Peyer's patch (tissue), 4 donors: ENCODE measurements around the gene RHEBL1. TPM values are rescaled to one million over a fixed set of nuclear protein-coding genes. Genes with fewer than 3 reads are reported as not detected.

ENCODE experiments used
- DNase-seq, 3 donors: peaks; one replicate each; pipeline ENCODE4 v3.0.0-alpha.2; 2017 to 2019
- H3K27ac ChIP-seq, 4 donors: fragments of 200-600 bp; sonication (generic); one replicate each; pipeline ENCODE4 v1.5.1; 2016 to 2019
- H3K27me3 ChIP-seq, 2 donors: fragments of 200-600 bp; sonication (generic); one replicate each; pipeline ENCODE4 v1.5.1; 2019
- H3K36me3 ChIP-seq, 3 donors: fragments of 200-600 bp; sonication (generic); one replicate each; pipeline ENCODE4 v1.5.1; 2016 to 2019
- H3K4me1 ChIP-seq, 4 donors: fragments of 200-600 bp; sonication (generic); one replicate each; pipeline ENCODE4 v1.5.1; 2016 to 2019
- H3K4me3 ChIP-seq, 4 donors: fragments of 200-600 bp; sonication (generic); 1 replicate in 3 of 4; 2 replicates in 1 of 4; pipeline ENCODE4 v1.5.1; 2016 to 2019; ENCODE audit warnings: mild to moderate bottlenecking in 1 of 4
- H3K9me3 ChIP-seq, 4 donors: fragments of 200-600 bp; sonication (generic); one replicate each; pipeline ENCODE4 v1.5.1; 2016 to 2019; ENCODE audit warnings: mild to moderate bottlenecking in 1 of 4
- POLR2A ChIP-seq, 2 donors: fragments of 450-650 bp; IDR thresholded peaks; one replicate each; pipeline ENCODE4 v1.5.1; 2017; ENCODE audit warnings: antibody characterized with exemption in 2 of 2, mild to moderate bottlenecking in 2 of 2, moderate library complexity in 2 of 2
- total RNA-seq, 4 donors: library from RNA; depleted of rRNA; stranded (reverse); fragments of >200 nt; gene quantifications; one replicate each; pipeline ENCODE4 v1.1.0, GENCODE V29; 2016
- TF ChIP-seq, protein P1 (sequence below), 6 experiments: fragments of 450-650 bp in 4 of 6; fragments of 200-600 bp in 2 of 6; sonication (generic) in 1 of 6; IDR thresholded peaks; one replicate each; pipeline ENCODE4 v1.5.1; 2017 to 2019; ENCODE audit warnings: antibody characterized with exemption in 6 of 6, mild to moderate bottlenecking in 3 of 6, moderate library complexity in 1 of 6

Gene RHEBL1
- total RNA-seq, 4 donors from 2014 or later, result not detected

DNA sequence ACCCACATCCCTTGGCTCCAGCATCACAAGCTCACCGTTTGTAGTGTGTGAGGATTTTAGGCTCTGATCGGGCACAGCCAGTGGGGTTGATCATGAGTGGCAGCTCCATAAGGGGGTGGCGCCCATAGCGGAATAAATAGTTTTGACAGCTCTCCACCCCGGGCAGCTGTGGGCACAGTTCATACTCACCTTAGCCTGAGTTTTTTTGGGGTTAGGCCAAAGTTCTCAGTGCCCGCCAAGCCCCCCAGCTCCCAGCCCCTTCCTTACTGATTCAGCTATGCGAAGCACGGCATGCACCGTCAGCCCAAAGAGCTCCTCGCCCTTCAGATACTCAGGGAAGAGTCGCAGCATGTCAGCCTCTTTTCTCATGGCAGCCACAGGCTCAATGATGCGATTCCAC, 45.2 kb downstream of the RHEBL1 start:
- no peaks in the 10 kb centered on the region for H3K27me3 ChIP-seq
- peaks cover 0 to 3% (median 0%) of the 10 kb centered on the region in 4 donors for H3K4me1 ChIP-seq
- no peak overlapping the region for H3K4me3 ChIP-seq
- no peak for TF ChIP-seq POLR2A (IDR thresholded peaks at IDR 0.05)
- TF ChIP-seq, protein P1, sequence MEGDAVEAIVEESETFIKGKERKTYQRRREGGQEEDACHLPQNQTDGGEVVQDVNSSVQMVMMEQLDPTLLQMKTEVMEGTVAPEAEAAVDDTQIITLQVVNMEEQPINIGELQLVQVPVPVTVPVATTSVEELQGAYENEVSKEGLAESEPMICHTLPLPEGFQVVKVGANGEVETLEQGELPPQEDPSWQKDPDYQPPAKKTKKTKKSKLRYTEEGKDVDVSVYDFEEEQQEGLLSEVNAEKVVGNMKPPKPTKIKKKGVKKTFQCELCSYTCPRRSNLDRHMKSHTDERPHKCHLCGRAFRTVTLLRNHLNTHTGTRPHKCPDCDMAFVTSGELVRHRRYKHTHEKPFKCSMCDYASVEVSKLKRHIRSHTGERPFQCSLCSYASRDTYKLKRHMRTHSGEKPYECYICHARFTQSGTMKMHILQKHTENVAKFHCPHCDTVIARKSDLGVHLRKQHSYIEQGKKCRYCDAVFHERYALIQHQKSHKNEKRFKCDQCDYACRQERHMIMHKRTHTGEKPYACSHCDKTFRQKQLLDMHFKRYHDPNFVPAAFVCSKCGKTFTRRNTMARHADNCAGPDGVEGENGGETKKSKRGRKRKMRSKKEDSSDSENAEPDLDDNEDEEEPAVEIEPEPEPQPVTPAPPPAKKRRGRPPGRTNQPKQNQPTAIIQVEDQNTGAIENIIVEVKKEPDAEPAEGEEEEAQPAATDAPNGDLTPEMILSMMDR (IDR thresholded peaks at IDR 0.05), result no peak
- DNase-seq, result no peak
- no peak overlapping the region for H3K27ac ChIP-seq
- no peaks in the 10 kb centered on the region for H3K9me3 ChIP-seq
- H3K36me3 ChIP-seq, result peaks cover 0 to 85% (median 0%) of the 10 kb centered on the region in 3 donors

DNA sequence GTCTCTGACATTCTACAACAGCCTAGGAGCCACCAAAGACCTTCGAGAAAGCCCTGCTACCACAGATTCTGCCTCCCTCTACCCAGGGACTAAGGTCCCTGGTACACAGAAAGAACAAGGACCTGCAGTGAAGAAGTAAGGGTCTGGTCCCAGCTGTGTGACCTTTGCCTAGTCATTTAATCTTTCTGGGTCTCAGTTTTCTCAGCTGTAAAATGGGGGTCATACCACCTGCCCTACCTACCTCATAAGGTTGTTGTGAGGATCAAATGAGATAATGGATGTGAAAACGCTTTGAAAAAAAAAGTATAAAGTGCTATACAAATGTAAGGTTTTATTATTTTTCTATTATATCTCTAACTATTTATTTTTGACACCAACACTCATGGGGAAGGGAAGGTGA, 46.0 kb downstream of the RHEBL1 start:
- no peak for DNase-seq
- peaks cover 0 to 8% (median 0%) of the 10 kb centered on the region in 4 donors for H3K4me1 ChIP-seq
- no peaks in the 10 kb centered on the region for H3K27me3 ChIP-seq
- peaks cover 0 to 78% (median 0%) of the 10 kb centered on the region in 3 donors for H3K36me3 ChIP-seq
- no peak overlapping the region for H3K27ac ChIP-seq
- H3K4me3 ChIP-seq, result no peak overlapping the region
- TF ChIP-seq, protein P1 (IDR thresholded peaks at IDR 0.05), result no peak
- no peak for TF ChIP-seq POLR2A (IDR thresholded peaks at IDR 0.05)
- no peaks in the 10 kb centered on the region for H3K9me3 ChIP-seq

DNA sequence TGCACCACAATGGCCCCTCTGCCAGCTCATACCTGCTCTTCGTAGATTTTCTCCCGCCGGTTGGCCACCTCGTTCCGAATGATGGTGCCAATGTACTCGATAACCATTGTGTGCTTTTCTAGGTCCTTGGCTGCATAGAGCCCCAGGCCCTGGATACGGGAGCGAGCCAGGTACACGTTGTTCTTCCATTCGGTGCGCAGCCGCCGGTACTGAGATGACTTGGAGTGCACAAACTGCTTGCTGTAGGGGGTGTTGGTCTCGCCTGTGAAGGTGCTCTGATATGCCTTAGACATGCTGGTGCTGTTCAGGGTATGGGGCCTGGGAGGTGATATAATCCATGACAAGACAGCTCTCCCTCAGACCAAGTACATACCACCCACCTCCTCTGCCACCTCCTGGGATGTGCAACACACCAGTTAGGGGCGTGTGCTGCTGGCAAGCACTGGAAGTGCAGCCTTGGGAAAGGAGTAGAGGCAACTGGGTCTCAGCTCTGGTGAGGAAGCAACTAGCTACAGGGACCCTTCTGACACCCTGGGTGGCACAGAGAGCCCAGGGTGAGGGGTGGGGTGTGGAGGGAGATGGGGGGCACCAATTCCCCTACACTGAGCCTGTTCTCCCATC, 47.1 kb downstream of the RHEBL1 start:
- peaks cover 0 to 67% (median 0%) of the 10 kb centered on the region in 3 donors for H3K36me3 ChIP-seq
- TF ChIP-seq POLR2A (IDR thresholded peaks at IDR 0.05), result no peak
- TF ChIP-seq, protein P1 (IDR thresholded peaks at IDR 0.05), result no peak
- no peaks in the 10 kb centered on the region for H3K9me3 ChIP-seq
- no peaks in the 10 kb centered on the region for H3K27me3 ChIP-seq
- no peak overlapping the region for H3K27ac ChIP-seq
- DNase-seq, result no peak
- peaks cover 0 to 11% (median 0%) of the 10 kb centered on the region in 4 donors for H3K4me1 ChIP-seq
- H3K4me3 ChIP-seq, result no peak overlapping the region

GRCh38 chr12:49021292-49021915, 48.4 kb downstream of the RHEBL1 start:
- Histone ChIP-seq H3K4me3 (no peak overlapping the region), H3K4me1 (peaks cover 0 to 21% (median 2%) of the 10 kb centered on the region in 4 donors), H3K27ac (no peak overlapping the region), H3K27me3 (no peaks in the 10 kb centered on the region), H3K9me3 (no peaks in the 10 kb centered on the region), H3K36me3 (peaks cover 0 to 54% (median 0%) of the 10 kb centered on the region in 3 donors)
- DNase-seq, result no peak
- TF ChIP-seq POLR2A (IDR thresholded peaks at IDR 0.05), result no peak
- TF ChIP-seq, protein P1 (IDR thresholded peaks at IDR 0.05), result no peak

- TF ChIP-seq POLR2A (IDR thresholded peaks at IDR 0.05), result no peak
- TF ChIP-seq, protein P1 (IDR thresholded peaks at IDR 0.05), result no peak
- H3K27ac ChIP-seq, result no peak overlapping the region
- DNase-seq, result no peak
- peaks cover 0 to 44% (median 0%) of the 10 kb centered on the region in 3 donors for H3K36me3 ChIP-seq
- no peaks in the 10 kb centered on the region for H3K27me3 ChIP-seq
- H3K4me3 ChIP-seq, result no peak overlapping the region
- H3K9me3 ChIP-seq, result no peaks in the 10 kb centered on the region
- H3K4me1 ChIP-seq, result peaks cover 0 to 21% (median 2%) of the 10 kb centered on the region in 4 donors
These were observed 49.3 kb downstream of the RHEBL1 start for GRCh38 chr12:49020441-49020840.
